Measurements from ENCODE around the gene CENATAC.

GRCh38 chr11:119044708-119045107 lies 46.8 kb downstream of the CENATAC start:
- TF ChIP-seq, protein P1, sequence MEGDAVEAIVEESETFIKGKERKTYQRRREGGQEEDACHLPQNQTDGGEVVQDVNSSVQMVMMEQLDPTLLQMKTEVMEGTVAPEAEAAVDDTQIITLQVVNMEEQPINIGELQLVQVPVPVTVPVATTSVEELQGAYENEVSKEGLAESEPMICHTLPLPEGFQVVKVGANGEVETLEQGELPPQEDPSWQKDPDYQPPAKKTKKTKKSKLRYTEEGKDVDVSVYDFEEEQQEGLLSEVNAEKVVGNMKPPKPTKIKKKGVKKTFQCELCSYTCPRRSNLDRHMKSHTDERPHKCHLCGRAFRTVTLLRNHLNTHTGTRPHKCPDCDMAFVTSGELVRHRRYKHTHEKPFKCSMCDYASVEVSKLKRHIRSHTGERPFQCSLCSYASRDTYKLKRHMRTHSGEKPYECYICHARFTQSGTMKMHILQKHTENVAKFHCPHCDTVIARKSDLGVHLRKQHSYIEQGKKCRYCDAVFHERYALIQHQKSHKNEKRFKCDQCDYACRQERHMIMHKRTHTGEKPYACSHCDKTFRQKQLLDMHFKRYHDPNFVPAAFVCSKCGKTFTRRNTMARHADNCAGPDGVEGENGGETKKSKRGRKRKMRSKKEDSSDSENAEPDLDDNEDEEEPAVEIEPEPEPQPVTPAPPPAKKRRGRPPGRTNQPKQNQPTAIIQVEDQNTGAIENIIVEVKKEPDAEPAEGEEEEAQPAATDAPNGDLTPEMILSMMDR (IDR thresholded peaks at IDR 0.05; ENCODE audit: poor library complexity, severe bottlenecking), result no peak
- TF ChIP-seq TAF1 (IDR thresholded peaks at IDR 0.05; ENCODE audit: low read depth), result no peak

Data from neural cell (in vitro differentiated cells).